ENCODE results near the gene SLC8B1. TPM values are rescaled to one million over a fixed set of nuclear protein-coding genes. Genes with fewer than 3 reads are reported as not detected.

SLC8B1 gene
- total RNA-seq, 4 donors from 2014 or later: 22.7 to 59.3 (median 41.3) TPM

DNA sequence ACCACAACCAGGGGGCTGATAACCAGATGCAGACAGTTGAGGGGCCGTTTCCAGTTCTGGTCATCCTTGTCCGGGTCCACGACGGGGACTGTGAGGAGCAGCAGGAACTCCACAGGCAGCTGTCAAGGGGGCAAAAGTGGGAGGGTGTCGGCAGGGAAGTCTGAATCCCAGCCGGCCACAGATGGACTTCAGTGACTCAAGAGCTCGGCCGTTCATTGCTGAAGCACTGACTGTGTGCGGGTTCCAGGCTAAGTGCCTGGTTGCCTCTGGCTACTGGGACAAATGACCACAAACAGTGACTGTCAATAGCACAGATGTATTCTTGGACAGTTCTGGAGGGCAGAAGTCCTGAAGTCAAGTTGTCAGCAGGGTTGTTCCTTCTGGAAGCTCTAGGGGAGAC is 19.6 kb downstream of the SLC8B1 start:
- no peak for DNase-seq (ENCODE audit: low spot score)
- TF ChIP-seq, protein P1, sequence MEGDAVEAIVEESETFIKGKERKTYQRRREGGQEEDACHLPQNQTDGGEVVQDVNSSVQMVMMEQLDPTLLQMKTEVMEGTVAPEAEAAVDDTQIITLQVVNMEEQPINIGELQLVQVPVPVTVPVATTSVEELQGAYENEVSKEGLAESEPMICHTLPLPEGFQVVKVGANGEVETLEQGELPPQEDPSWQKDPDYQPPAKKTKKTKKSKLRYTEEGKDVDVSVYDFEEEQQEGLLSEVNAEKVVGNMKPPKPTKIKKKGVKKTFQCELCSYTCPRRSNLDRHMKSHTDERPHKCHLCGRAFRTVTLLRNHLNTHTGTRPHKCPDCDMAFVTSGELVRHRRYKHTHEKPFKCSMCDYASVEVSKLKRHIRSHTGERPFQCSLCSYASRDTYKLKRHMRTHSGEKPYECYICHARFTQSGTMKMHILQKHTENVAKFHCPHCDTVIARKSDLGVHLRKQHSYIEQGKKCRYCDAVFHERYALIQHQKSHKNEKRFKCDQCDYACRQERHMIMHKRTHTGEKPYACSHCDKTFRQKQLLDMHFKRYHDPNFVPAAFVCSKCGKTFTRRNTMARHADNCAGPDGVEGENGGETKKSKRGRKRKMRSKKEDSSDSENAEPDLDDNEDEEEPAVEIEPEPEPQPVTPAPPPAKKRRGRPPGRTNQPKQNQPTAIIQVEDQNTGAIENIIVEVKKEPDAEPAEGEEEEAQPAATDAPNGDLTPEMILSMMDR (IDR thresholded peaks at IDR 0.05): no peak
- no peak for ATAC-seq (ENCODE audit: low FRiP score)

DNA sequence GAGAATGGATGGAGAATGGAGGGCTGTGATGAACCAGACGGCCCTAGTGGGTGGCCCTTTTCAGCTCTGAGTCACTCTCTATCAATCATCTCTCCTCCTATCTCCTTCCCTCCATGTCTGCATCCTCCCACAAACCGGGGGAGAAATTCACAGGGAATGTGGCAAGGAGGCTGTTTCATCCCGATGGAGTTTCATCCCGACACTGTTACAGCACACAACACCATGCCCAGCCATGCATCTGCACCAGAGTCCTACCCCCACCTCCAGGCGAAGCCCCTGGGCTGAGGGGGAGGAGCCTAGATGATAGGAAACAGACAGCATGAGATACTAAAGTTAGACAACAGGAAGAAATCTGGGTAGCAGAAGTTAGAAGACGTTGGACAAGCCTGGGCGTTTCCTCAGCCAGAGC is 20.8 kb downstream of the SLC8B1 start:
- ATAC-seq (ENCODE audit: low FRiP score): peak; percentile 70
- no peak for DNase-seq (ENCODE audit: low spot score)
- TF ChIP-seq, protein P1 (IDR thresholded peaks at IDR 0.05): no peak

DNA sequence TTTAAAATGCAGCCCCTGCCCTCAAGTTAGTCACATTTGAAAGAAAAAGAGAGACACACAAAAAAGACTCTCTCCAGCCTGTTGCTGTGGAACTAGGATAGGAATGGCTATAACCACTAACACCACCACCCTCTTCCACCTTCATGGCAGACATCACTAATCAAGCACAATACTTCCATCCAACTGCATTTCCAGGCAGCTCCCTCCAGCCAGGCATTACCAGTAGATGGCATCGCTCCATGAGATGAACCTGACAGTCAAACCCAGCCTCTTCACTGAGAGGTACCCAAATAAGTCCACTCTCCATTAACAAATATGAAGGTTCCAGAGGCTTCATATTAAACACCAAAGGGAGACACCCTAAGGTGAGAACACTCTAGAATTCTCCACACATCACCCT is 24.4 kb downstream of the SLC8B1 start:
- DNase-seq (ENCODE audit: low spot score) (no peak), ATAC-seq (ENCODE audit: low FRiP score) (no peak)
- TF ChIP-seq, protein P1 (IDR thresholded peaks at IDR 0.05): no peak

DNA sequence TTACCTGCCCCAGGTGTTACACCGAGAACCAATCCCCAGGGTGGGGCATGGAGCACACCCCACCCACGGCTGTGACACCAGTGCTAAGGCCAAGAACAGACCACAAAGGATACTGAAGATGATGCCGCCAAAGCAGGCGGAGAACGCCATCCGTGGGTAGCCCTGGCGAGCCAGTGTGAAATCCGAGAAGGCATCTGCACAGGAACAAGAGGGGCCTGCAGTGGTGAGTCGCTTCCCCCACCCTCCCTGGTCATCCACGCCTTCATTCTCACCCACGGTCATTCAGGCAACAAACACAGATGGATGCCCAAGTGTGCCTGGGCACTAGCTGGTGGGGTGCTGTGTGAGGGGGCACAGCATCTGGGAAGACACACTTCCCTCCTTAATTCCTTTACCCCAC is 28.5 kb downstream of the SLC8B1 start:
- DNase-seq (ENCODE audit: low spot score): no peak
- no peak for ATAC-seq (ENCODE audit: low FRiP score)
- TF ChIP-seq, protein P1 (IDR thresholded peaks at IDR 0.05): no peak

DNA sequence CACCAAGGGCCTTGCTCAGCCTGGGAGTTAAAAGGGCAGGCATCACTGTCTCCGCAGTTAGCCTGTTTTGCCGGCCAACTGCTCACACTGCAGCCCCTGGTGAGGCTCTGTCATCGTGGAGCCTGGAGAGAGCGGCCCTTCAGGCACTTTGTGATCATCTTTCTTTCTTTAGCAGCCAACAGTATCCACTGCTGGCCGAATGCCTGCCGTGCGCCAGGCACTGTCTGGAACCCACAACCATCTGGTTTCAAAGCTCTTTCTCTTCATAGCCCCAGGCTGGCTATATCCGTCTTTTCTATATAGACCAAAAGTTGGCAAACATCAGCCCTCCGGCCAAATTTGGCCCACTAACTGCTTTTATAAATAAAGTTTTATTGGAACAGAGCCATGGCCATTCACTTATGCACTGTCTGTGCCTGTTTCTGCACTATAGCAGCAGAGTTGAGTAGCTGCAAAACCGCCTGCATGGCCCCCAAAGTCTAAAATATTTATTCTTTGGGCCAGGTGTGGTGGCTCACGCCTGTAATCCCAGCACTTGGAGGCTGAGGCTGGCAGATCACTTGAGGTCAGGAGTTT is 29.5 kb downstream of the SLC8B1 start:
- ATAC-seq (ENCODE audit: low FRiP score): no peak
- DNase-seq (ENCODE audit: low spot score): no peak
- TF ChIP-seq, protein P1 (IDR thresholded peaks at IDR 0.05): no peak

DNA sequence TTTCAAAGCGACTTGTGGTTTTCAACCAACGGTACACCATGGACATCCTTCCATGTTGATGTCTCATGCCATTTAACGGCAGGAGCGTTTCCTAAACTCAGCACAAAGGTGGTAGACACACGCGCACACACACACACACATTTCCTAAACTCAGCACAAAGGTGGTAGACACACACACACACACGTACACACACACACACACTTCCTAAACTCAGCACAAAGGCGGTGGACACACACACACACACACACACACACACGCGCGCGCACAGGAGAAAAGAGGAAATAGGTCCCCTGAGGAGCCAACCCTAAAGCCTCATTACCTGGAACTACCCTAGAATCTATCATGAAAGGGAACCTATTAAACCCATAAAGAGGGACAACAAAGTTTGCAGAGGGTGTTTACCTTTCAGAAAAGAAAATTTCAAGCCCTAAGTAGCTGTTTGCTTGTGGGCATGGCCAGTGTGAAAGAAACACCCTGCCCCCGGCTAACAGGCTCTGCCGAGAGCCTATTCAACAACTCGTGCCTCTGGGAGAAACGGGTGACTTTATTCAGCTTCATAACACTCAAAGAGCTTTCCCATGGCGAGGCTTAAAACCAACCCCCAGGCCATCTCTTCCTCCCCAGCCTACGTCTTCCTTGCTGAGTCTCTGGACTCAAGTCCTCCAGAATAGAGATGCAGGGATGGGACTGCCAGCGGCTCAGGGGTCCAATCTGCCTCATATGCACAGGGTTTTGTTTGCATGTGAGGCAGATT is 31.8 kb downstream of the SLC8B1 start:
- TF ChIP-seq, protein P1 (IDR thresholded peaks at IDR 0.05): no peak
- DNase-seq (ENCODE audit: low spot score) (no peak), ATAC-seq (ENCODE audit: low FRiP score) (no peak)

DNA sequence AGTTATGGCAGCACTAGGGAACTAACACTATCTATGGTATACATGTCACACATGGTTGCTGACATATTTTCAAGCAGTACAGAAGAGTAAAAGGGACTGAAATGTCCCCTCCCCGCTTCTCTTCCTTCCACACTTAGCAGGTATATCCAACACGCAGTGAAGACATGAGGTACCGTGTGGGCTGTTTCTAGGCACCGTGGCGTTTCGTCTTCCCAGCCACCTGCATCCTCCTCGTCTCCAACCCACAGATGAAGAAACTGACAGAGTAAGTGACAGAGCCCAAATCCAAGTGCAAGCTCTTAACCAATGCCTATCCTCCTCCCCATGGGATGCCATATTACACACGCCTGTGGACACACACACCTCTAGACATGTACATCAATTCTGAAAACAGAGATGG is 32.4 kb downstream of the SLC8B1 start:
- ATAC-seq (ENCODE audit: low FRiP score) (no peak), DNase-seq (ENCODE audit: low spot score) (no peak)
- TF ChIP-seq, protein P1 (IDR thresholded peaks at IDR 0.05): no peak
